Cardiac fibroblast (primary cell): Measurements from ENCODE around the gene KIF2C.
"Not testable (repeated sequence)": the region's sequence is repeated elsewhere in the genome, so short reads cannot be mapped to it uniquely, and the experiment has no call there.

ENCODE experiments used
- DNase-seq, 2 donors: peaks; one replicate each; pipeline versions ENCODE4 v3.0.0 to v3.0.0-alpha.2; 2010; ENCODE audit warnings: low read depth in 2 of 2
- H3K4me3 ChIP-seq, 2 donors: replicated peaks in 1 of 2; 1 replicate in 1 of 2; 2 replicates in 1 of 2; pipeline ENCODE4 v1.5.1; 2011; ENCODE audit warnings: low read depth in 2 of 2, low read length in 2 of 2, mild to moderate bottlenecking in 2 of 2, moderate library complexity in 1 of 2
- CTCF ChIP-seq: IDR thresholded peaks from one replicate; pipeline ENCODE4 v1.5.1; 2011; ENCODE audit warnings: low read depth, mild to moderate bottlenecking, low read length, inconsistent platforms

KIF2C gene

DNA sequence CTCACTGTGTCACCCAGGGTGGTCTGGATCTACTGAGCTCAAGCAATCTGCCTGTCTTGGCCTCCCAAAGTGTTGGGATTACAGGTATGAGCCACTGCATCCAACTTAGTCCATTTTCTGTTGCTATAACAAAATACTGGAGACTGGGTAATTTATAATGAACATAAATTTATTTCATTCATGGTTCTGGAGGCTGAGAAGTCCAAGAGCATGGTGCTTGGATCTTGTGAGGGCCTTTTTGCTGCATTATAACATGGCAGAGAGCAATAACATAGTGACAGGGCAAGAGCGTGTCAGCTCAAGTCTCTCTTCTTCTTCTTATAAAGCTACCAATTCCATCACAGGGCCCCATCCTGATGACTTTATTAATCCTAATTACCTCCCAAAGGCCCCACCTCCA, 3.6 kb upstream of the KIF2C start:
- H3K4me3 ChIP-seq, result no peak overlapping the region
- TF ChIP-seq CTCF, result no peak
- DNase-seq, result no peak

GRCh38 chr1:44738953-44739306, 707 bp upstream of the KIF2C start:
- H3K4me3 ChIP-seq, result peak overlapping the region; percentile 74 to 75
- not testable (repeated sequence) for DNase-seq

DNA sequence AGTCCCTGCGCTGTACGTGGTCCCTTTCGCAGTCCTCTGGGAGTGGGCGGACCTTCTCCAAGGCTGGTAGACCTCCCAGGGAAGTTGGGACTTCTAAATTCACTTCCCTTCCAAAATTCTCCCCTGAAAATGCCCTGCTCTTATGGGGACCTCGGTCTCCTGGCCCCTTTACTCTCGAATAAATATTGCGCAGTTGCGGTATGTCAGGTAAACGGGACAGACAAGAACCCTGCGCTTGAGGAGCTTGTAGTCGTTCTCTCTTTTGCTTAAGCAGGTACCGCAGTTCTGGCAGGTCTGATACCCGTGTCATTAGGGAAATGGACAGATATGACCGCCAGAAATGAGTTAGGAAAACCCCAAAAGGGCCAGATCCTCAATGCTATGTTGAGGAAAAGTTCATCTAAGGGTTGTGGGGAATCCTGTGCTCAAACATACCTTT, 561 bp downstream of the KIF2C start:
- no peak for TF ChIP-seq CTCF
- H3K4me3 ChIP-seq, result peak overlapping the region; percentile 74 to 75
- no peak for DNase-seq

- no peak for DNase-seq
- no peak overlapping the region for H3K4me3 ChIP-seq
- no peak for TF ChIP-seq CTCF
Measured at GRCh38 chr1:44743211-44743610, 3.6 kb downstream of the KIF2C start.

DNA sequence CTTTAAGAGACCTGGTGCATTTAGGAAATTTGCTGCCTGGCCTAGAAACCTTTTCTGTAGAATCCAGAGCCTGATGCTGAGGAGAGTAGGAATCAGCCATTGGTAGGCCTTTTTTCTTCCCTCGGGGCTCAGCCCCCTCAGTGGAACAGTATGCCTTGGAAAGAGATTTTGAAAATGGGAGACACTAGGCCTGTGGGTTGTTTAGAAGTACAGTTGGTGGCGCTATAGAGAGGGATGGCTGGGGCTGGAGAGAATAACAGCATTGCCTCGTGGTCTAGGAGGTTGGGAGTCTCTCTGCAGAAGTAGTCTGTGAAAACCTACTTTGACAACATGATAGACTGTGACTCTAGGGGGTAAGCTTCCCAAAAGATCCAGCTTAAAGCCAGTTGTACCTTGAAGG, 8.2 kb downstream of the KIF2C start:
- no peak for TF ChIP-seq CTCF
- no peak overlapping the region for H3K4me3 ChIP-seq
- peak in 1 of 2 donors; percentile 5 for DNase-seq

DNA sequence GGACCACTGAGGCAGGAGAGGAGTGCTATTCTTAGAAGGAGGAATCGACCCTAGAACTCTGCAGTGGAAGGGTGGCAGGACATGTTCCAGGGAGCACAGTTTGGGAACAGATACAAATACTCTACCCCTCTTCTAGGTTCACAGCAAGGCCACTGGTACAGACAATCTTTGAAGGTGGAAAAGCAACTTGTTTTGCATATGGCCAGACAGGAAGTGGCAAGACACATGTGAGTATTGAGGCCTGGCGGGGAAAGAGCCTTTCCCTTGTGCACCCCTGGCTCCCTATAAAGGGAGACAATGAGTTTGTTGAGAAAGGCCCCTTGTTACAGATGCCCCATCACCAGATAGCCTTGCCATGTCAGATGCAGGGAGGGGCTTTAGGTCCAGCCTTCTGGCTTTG, 17.8 kb downstream of the KIF2C start:
- H3K4me3 ChIP-seq, result no peak overlapping the region
- no peak for DNase-seq
- TF ChIP-seq CTCF, result no peak

GRCh38 chr1:44759077-44759476, 19.4 kb downstream of the KIF2C start:
- TF ChIP-seq CTCF, result no peak
- no peak overlapping the region for H3K4me3 ChIP-seq
- DNase-seq, result no peak
